ENCODE results near the gene SHB.

- TF ChIP-seq, protein P1, sequence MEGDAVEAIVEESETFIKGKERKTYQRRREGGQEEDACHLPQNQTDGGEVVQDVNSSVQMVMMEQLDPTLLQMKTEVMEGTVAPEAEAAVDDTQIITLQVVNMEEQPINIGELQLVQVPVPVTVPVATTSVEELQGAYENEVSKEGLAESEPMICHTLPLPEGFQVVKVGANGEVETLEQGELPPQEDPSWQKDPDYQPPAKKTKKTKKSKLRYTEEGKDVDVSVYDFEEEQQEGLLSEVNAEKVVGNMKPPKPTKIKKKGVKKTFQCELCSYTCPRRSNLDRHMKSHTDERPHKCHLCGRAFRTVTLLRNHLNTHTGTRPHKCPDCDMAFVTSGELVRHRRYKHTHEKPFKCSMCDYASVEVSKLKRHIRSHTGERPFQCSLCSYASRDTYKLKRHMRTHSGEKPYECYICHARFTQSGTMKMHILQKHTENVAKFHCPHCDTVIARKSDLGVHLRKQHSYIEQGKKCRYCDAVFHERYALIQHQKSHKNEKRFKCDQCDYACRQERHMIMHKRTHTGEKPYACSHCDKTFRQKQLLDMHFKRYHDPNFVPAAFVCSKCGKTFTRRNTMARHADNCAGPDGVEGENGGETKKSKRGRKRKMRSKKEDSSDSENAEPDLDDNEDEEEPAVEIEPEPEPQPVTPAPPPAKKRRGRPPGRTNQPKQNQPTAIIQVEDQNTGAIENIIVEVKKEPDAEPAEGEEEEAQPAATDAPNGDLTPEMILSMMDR (conservative IDR thresholded peaks at IDR 0.05; ENCODE audit: low read depth, low read length) = no peak
- no peak for TF ChIP-seq EZH2 (IDR thresholded peaks at IDR 0.05; ENCODE audit: borderline replicate concordance, low read depth, low read length, poor library complexity, severe bottlenecking)
These were observed 44.9 kb downstream of the SHB start for GRCh38 chr9:38024036-38024681.

Measured in A673 (cell line).